Neural crest cell (in vitro differentiated cells): Measurements from ENCODE around the gene GFPT2. TPM values are rescaled to one million over a fixed set of nuclear protein-coding genes. Genes with fewer than 3 reads are reported as not detected.

Experiments
- DNase-seq: peaks from one replicate; pipeline ENCODE4 v3.0.0; 2021; ENCODE audit warnings: low read depth, mixed read lengths, low spot score
- H3K27ac Mint-ChIP-seq: one replicate; pipeline ENCODE4 v1.8.0; 2021; ENCODE audit warnings: mild to moderate bottlenecking, mixed read lengths; ENCODE audit not compliant: unreplicated experiment
- H3K27me3 Mint-ChIP-seq: 2 replicates; pipeline ENCODE4 v1.8.0; 2021; ENCODE audit warnings: low read depth, mild to moderate bottlenecking, mixed read lengths
- H3K36me3 Mint-ChIP-seq: 2 replicates; pipeline ENCODE4 v1.8.0; 2021; ENCODE audit warnings: low read depth, mild to moderate bottlenecking, mixed read lengths
- H3K4me1 Mint-ChIP-seq: 2 replicates; pipeline ENCODE4 v1.8.0; 2021; ENCODE audit warnings: mixed read lengths
- H3K4me3 Mint-ChIP-seq: one replicate; pipeline ENCODE4 v1.8.0; 2021; ENCODE audit warnings: mild to moderate bottlenecking, mixed read lengths
- H3K9me3 Mint-ChIP-seq: 2 replicates; pipeline ENCODE4 v1.8.0; 2021; ENCODE audit warnings: mixed read lengths
- total RNA-seq: library from RNA; stranded (reverse); gene quantifications from 2 replicates; pipeline ENCODE4 v1.2.1, GENCODE V29; 2021
- TF ChIP-seq, protein P1 (sequence below): fragments of 200-600 bp; sonication (generic); conservative IDR thresholded peaks from 2 replicates; pipeline ENCODE4 v1.5.0; 2021; ENCODE audit warnings: antibody characterized with exemption, mild to moderate bottlenecking

The GFPT2 gene
- total RNA-seq, 1 donor from 2014 or later = 12.5 TPM

DNA sequence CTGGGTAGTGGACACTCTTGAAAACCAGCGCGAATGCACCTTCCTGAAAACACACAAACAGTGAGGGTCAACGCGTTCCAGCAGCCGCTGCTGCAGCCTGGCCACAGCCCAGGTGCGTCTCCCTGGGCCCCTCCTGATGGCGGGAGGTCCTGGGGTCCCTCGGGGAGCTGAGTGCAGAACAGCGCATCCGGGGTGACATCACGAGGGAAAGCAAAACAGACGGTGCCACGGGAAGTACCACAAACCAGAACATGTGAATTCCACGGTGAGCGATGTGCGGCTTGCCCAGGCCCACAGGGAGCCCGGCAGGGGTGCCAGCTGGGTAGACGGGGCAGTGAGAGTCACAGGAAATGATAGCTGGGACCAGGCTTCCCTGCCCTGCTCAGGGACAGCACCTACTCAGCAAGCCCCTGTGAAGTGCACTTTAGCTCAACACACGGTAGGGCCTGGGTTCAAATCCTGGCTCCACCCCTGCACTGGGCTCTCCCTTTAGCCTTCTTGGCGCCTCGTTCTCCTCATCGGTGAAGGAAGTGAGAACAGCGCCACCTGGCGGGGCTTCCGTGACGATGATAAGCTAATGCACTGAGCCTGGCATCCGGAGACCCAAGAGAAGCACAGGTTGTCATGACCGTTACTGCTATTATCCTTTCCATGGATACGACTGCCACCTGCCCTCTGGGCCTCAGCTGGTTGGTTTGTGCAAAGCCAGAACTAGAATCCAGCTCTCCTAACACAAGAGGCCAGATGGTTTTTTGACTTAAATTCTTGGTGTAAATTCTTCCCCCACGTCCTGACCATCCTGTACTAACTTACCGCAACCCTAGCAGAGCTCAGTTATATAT lies 24.6 kb downstream of the GFPT2 start:
- Mint-ChIP-seq H3K4me1 (peaks cover 18% of the 10 kb centered on the region), H3K27ac (peak overlapping the region; percentile 43), H3K9me3 (no peaks in the 10 kb centered on the region), H3K4me3 (no peak overlapping the region), H3K36me3 (peaks cover 6% of the 10 kb centered on the region), H3K27me3 (no peaks in the 10 kb centered on the region)
- DNase-seq = peak; percentile 74
- TF ChIP-seq, protein P1, sequence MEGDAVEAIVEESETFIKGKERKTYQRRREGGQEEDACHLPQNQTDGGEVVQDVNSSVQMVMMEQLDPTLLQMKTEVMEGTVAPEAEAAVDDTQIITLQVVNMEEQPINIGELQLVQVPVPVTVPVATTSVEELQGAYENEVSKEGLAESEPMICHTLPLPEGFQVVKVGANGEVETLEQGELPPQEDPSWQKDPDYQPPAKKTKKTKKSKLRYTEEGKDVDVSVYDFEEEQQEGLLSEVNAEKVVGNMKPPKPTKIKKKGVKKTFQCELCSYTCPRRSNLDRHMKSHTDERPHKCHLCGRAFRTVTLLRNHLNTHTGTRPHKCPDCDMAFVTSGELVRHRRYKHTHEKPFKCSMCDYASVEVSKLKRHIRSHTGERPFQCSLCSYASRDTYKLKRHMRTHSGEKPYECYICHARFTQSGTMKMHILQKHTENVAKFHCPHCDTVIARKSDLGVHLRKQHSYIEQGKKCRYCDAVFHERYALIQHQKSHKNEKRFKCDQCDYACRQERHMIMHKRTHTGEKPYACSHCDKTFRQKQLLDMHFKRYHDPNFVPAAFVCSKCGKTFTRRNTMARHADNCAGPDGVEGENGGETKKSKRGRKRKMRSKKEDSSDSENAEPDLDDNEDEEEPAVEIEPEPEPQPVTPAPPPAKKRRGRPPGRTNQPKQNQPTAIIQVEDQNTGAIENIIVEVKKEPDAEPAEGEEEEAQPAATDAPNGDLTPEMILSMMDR = peak; percentile 79

DNA sequence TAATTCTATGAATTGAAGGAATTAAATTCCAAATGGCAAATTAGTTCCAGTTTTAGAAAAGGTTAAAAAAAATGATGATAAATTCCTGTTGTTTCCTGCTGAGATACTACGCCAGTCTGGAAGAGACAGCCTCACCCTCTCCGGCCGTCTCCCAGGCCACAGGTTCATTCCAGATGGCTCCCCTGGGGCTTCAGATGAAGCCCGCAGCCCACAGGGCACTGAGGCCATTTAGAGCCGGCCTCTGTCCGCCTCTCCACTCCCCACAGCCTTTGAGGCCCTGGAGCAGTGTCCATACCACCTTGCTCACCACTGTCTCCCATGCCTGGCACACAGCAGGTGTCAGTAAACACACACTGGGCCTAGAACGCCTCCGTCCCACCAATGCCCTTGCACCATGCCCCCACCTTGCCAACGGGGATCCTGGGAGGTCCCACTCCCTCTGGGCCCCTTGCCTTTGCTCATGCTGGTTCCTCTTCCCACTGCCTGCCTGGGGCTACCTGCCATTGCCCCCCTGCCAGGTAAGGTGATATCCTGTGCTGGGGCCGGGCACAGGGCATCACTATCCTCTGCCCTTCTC lies 26.1 kb downstream of the GFPT2 start:
- no peak overlapping the region for H3K4me3 Mint-ChIP-seq
- H3K4me1 Mint-ChIP-seq = peaks cover 23% of the 10 kb centered on the region
- no peak overlapping the region for H3K27ac Mint-ChIP-seq
- TF ChIP-seq, protein P1 = no peak
- no peaks in the 10 kb centered on the region for H3K9me3 Mint-ChIP-seq
- peaks cover 2% of the 10 kb centered on the region for H3K36me3 Mint-ChIP-seq
- no peak for DNase-seq
- no peaks in the 10 kb centered on the region for H3K27me3 Mint-ChIP-seq

DNA sequence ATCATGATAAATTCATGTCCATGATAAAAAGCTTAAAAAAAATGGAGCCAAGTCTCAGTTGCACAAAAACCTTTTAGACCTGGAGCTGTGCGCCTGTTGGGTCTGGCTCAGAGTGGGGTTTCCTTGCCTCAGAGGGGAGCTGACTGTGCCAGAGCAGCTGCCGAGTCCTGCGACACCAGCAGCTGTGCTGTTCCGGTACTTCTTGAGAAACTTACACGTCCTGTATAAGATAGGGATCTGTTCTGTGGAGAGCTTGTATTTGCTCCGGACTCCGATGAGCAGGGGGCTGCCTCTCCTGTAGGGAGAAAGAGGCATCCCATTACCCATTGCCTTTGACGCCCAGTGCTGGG lies 28.6 kb downstream of the GFPT2 start:
- TF ChIP-seq, protein P1 = no peak
- no peaks in the 10 kb centered on the region for H3K9me3 Mint-ChIP-seq
- no peaks in the 10 kb centered on the region for H3K36me3 Mint-ChIP-seq
- no peak for DNase-seq
- H3K27me3 Mint-ChIP-seq = no peaks in the 10 kb centered on the region
- no peak overlapping the region for H3K4me3 Mint-ChIP-seq
- peaks cover 18% of the 10 kb centered on the region for H3K4me1 Mint-ChIP-seq
- peak overlapping the region; percentile 50 for H3K27ac Mint-ChIP-seq

DNA sequence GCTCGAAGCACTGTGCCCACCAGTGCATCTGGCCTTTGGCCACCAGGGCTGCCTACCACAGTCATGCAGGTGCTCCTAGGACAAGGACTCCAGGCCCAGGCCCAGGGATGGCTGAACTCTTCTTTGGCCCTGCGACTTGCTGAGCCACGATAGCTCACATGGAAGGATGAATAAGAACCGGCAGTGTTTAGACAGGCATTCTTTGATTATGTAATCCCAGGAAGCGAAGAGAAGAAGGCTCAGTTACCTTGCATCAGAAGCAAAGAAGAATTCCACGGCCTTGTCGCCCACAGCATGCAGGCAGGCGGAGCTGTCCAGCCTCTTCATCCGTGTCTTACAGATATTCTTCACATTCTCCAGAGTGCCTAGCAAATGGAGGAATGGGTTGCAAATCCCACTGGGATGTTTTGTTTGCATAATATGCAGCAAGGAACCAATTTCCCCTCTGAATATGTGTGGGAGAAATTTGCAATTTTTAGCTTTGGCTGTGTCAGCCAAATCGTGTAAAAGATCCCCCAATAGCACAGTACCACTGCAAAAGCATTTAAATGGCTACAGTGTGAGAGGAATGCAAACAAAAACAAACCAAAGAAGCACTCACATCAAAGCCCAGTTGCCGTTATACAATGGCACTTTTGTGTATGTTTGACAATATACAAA lies 29.1 kb downstream of the GFPT2 start:
- TF ChIP-seq, protein P1 = no peak
- no peak for DNase-seq
- no peak overlapping the region for H3K4me3 Mint-ChIP-seq
- H3K4me1 Mint-ChIP-seq = peaks cover 18% of the 10 kb centered on the region
- no peak overlapping the region for H3K27ac Mint-ChIP-seq
- no peaks in the 10 kb centered on the region for H3K9me3 Mint-ChIP-seq
- H3K27me3 Mint-ChIP-seq = no peaks in the 10 kb centered on the region
- H3K36me3 Mint-ChIP-seq = no peaks in the 10 kb centered on the region

DNA sequence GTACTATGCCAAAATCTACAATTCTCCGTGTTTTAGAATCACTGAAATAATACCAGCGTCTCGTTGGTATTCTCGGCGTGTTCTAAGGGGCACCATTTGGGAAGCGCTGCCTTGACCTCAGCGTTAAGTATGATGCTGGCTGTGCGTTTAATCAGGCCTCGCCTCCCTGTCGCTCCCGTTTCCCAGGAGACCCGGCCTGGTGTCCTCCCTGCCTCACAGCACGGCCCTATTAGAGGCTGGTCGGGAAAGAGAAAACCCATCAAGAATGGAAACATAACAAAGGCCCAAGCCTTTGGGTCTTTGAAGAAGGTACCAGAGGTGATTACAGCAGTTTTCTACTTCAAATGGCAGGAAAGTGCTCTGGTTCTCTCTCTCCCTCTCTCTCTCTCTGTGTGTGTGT lies 30.0 kb downstream of the GFPT2 start:
- Mint-ChIP-seq H3K36me3 (no peaks in the 10 kb centered on the region), H3K27ac (peak overlapping the region; percentile 4), H3K9me3 (no peaks in the 10 kb centered on the region), H3K27me3 (no peaks in the 10 kb centered on the region), H3K4me3 (no peak overlapping the region), H3K4me1 (peaks cover 18% of the 10 kb centered on the region)
- DNase-seq = no peak
- TF ChIP-seq, protein P1 = no peak
